HepG2 (cell line): ENCODE measurements around the gene PIKFYVE. TPM values are rescaled to one million over a fixed set of nuclear protein-coding genes. Genes with fewer than 3 reads are reported as not detected.

Experiments
- ATAC-seq: fragments of 200-7000 bp; cut with Tn5 transposase; 3 replicates; pipeline ENCODE4 v1.9.1; 2020; ENCODE audit warnings: mild to moderate bottlenecking, moderate library complexity
- BruUV-seq: library from RNA; stranded (reverse); fragments of 400-500 nt; replicated peaks from 2 replicates; lab custom pipeline; 2021; lab: Mats Ljungman, UMichigan
- CTCF ChIA-PET: fragments of 300-600 bp; formaldehyde crosslinking; extraction: SDS; loops from one replicate; lab custom pipeline; 2021; ENCODE audit warnings: low total read pairs, inconsistent platforms, low intra/inter-chr PET ratio; lab: Yijun Ruan, JAX
- POLR2A ChIA-PET: fragments of 350-600 bp; sonication (Branson Sonifier 250); formaldehyde crosslinking; loops from one replicate; lab custom pipeline; 2020; ENCODE audit warnings: antibody characterized with exemption, inconsistent platforms; lab: Yijun Ruan, JAX
- DNase-seq: peaks from one replicate; pipeline ENCODE4 v3.0.0-alpha.2; 2015; ENCODE audit warnings: low spot score
- FAIRE-seq: peaks from 3 replicates; lab custom pipeline; 2011; peaks lifted over from hg19 to GRCh38; lab: Jason Lieb, UNC
- H2AFZ ChIP-seq: one replicate; pipeline ENCODE4 v1.6.1; 2011; ENCODE audit warnings: low read length, inconsistent platforms
- H3K27ac ChIP-seq: fragments of 300-600 bp; 3 replicates; pipeline ENCODE4 v1.8.0; 2011; ENCODE audit warnings: mixed run types, mild to moderate bottlenecking, mixed read lengths, low read length, inconsistent platforms; ENCODE audit not compliant: insufficient read depth; ENCODE audit errors: extremely low read length
- H3K27me3 ChIP-seq, 2 experiments: fragments of 200-600 bp in 1 of 2; 2 replicates in 1 of 2; 3 replicates in 1 of 2; pipeline versions ENCODE4 v1.6.0 to v1.8.0; 2011; ENCODE audit warnings: low read length in 2 of 2, mild to moderate bottlenecking in 2 of 2, moderate library complexity in 2 of 2, inconsistent platforms in 1 of 2; ENCODE audit not compliant: insufficient read depth in 2 of 2, control insufficient read depth in 1 of 2
- H3K36me3 ChIP-seq, 2 experiments: fragments of 200-600 bp in 1 of 2; replicated peaks in 1 of 2; 2 replicates in 1 of 2; 3 replicates in 1 of 2; pipeline versions ENCODE4 v1.5.1 to v1.8.0; 2011; ENCODE audit warnings: low read length in 2 of 2, inconsistent platforms in 1 of 2; ENCODE audit not compliant: insufficient read depth in 2 of 2, control insufficient read depth in 1 of 2
- H3K4me1 ChIP-seq: 2 replicates; pipeline ENCODE4 v1.5.1; 2012; ENCODE audit warnings: low read length, inconsistent platforms; ENCODE audit not compliant: insufficient read depth
- H3K4me2 ChIP-seq: 2 replicates; pipeline ENCODE4 v1.6.0; 2011; ENCODE audit warnings: low read depth, low read length, inconsistent platforms
- H3K4me3 ChIP-seq, 3 experiments: fragments of 200-600 bp in 1 of 3; sonication (generic), shearing (Covaris generic) in 1 of 3; replicated peaks in 1 of 3; 2 replicates each; pipeline ENCODE4 v1.5.1; 2011 to 2016; ENCODE audit warnings: low read length in 3 of 3, inconsistent platforms in 2 of 3, low read depth in 2 of 3, mild to moderate bottlenecking in 2 of 3, control low read depth in 1 of 3, mixed read lengths in 1 of 3; ENCODE audit not compliant: insufficient read depth in 1 of 3
- H3K79me2 ChIP-seq: one replicate; pipeline ENCODE4 v1.6.1; 2011; ENCODE audit warnings: low read length, inconsistent platforms; ENCODE audit not compliant: insufficient read depth
- H3K9ac ChIP-seq: 2 replicates; pipeline ENCODE4 v1.6.0; 2011; ENCODE audit warnings: mild to moderate bottlenecking, low read depth, low read length, inconsistent platforms; ENCODE audit not compliant: insufficient read depth
- H3K9me3 ChIP-seq: 2 replicates; pipeline ENCODE4 v1.5.1; 2012; ENCODE audit warnings: mild to moderate bottlenecking, low read length
- H4K20me1 ChIP-seq: 2 replicates; pipeline ENCODE4 v1.6.0; 2011; ENCODE audit warnings: inconsistent platforms, mild to moderate bottlenecking, low read length, moderate library complexity; ENCODE audit not compliant: insufficient read depth
- CEBPB ChIP-seq: IDR thresholded peaks from 2 replicates; pipeline ENCODE4 v1.6.1; 2011; ENCODE audit warnings: low read depth, low read length, improper control_type of control experiment, borderline replicate concordance
- CEBPG ChIP-seq: IDR thresholded peaks from 2 replicates; pipeline ENCODE4 v1.6.1; 2016
- FOSL2 ChIP-seq: sonication (generic); formaldehyde crosslinking; IDR thresholded peaks from 2 replicates; pipeline ENCODE4 v1.4.0; 2020; ENCODE audit warnings: missing genetic modification reagents
- RBFOX2 ChIP-seq: fragments of 200-400 bp; formaldehyde crosslinking; IDR thresholded peaks from 2 replicates; pipeline ENCODE4 v1.6.1; 2017; ENCODE audit warnings: low read depth, mild to moderate bottlenecking, low read length
- RELA ChIP-seq: sonication (generic); formaldehyde crosslinking; IDR thresholded peaks from 2 replicates; pipeline ENCODE4 v1.4.0; 2020; ENCODE audit warnings: missing genetic modification reagents
- TSC22D2 ChIP-seq: sonication (generic); formaldehyde crosslinking; IDR thresholded peaks from 2 replicates; pipeline ENCODE4 v1.5.1; 2020; ENCODE audit warnings: missing genetic modification reagents, mild to moderate bottlenecking, borderline replicate concordance
- ZNF121 ChIP-seq: sonication (generic); formaldehyde crosslinking; IDR thresholded peaks from 2 replicates; pipeline ENCODE4 v1.5.0; 2020; ENCODE audit warnings: mild to moderate bottlenecking, missing genetic modification reagents
- ZNF574 ChIP-seq: sonication (generic); formaldehyde crosslinking; IDR thresholded peaks from 2 replicates; pipeline ENCODE4 v1.4.0; 2020; ENCODE audit warnings: missing genetic modification reagents
- WGBS: methylation state at CpG from one replicate; pipeline ENCODE4 v1.1.6; 2017; ENCODE audit warnings: low lambda C conversion rate; 5-methylcytosine and 5-hydroxymethylcytosine counted together
- in situ Hi-C: cut with HindIII; loops from 2 replicates; pipeline ENCODE4 v1.10.0; 2017; ENCODE audit warnings: low pct_unique_long_range_greater_than_20kb; ENCODE audit not compliant: extremely low pct_ligation_motif_present
- intact Hi-C: fragments of 100-400 bp; cut with micrococcal nuclease; formaldehyde crosslinking; loops from one replicate; pipeline ENCODE4 v1.10.0; 2022; ENCODE audit not compliant: unreplicated experiment
- polyA plus RNA-seq, 8 experiments: library from polyadenylated mRNA; depleted of rRNA in 3 of 8; stranded (reverse) in 7 of 8; unstranded in 1 of 8; fragments of >200 nt; fragmentation: Illumina TruSeq in 4 of 8; extraction: Trizol in 4 of 8; gene quantifications; 2 replicates each; pipeline versions ENCODE4 v1.2.1 to v1.2.3, GENCODE V29; 2011 to 2016; ENCODE audit warnings: low read depth in 4 of 8, missing spikeins in 1 of 8, mixed read lengths in 1 of 8; ENCODE audit not compliant: insufficient read depth in 1 of 8
- total RNA-seq, 5 experiments: library from RNA; depleted of rRNA; stranded (reverse); fragments of >200 nt; fragmentation: Illumina TruSeq; extraction: Trizol; gene quantifications; 2 replicates each; pipeline ENCODE4 v1.2.3, GENCODE V29; 2016; ENCODE audit warnings: low read depth in 1 of 5

PIKFYVE gene
- total and polyA plus RNA-seq, 2 of the 13 experiments (the other 11 are each of a cell fraction or from before 2014, with no cell fraction given), result 20.2 to 21.7 TPM

GRCh38 chr2:208250388-208250787 is 15.7 kb upstream of the PIKFYVE start:
- ATAC-seq, result no peak
- H3K36me3 ChIP-seq, result peaks cover 10 to 72% of the 10 kb centered on the region in 2 experiments
- POLR2A ChIA-PET, result no interaction called here
- no peaks in the 10 kb centered on the region for H4K20me1 ChIP-seq
- H3K27me3 ChIP-seq, result no peaks in the 10 kb centered on the region; a peak in 1 of 5 replicates
- in situ Hi-C loops (loop anchor here (5.0 to 25.0 kb wide), 2 partner anchors 73 to 538 kb away; partner anchors contain the start of gene CCNYL1), intact Hi-C loops (no loop called here)
- BruUV-seq, result no TSS peak
- H3K4me3 ChIP-seq, result no peak overlapping the region; a peak in 1 of 6 replicates
- no peak for DNase-seq
- H3K4me1 ChIP-seq, result peaks cover 73% of the 10 kb centered on the region
- TF ChIP-seq FOSL2 (CRISPR knock-in tag), result peak; percentile 28; the same call in 1 of the 2 replicates
- TF ChIP-seq ZNF574 (CRISPR knock-in tag), result no peak
- TF ChIP-seq CEBPB, result peak; percentile 61; the same call in 1 of the 2 replicates
- TF ChIP-seq CEBPG (CRISPR knock-in tag), result 0 out of 2 replicates have a peak, but pooled peaks have one; percentile 23
- TF ChIP-seq RELA (CRISPR knock-in tag), result no peak
- TF ChIP-seq, all 625 proteins: peak for 3
- Histone ChIP-seq H2AFZ (no peak overlapping the region), H3K4me2 (peak overlapping the region; percentile 20), H3K9me3 (no peaks in the 10 kb centered on the region), H3K79me2 (peaks cover 43% of the 10 kb centered on the region), H3K27ac (peak overlapping the region; percentile 3), H3K9ac (no peak overlapping the region)
- CTCF ChIA-PET, result no interaction called here
- FAIRE-seq, result no peak
- WGBS, result 69% methylated on average over 2 of the region's 2 CpGs

- intact Hi-C loops (no loop called here), in situ Hi-C loops (loop anchor here (5.0 to 25.0 kb wide), 2 partner anchors 74 to 539 kb away; partner anchors contain the start of gene CCNYL1)
- CTCF ChIA-PET, result no interaction called here
- peaks cover 43% of the 10 kb centered on the region for H3K79me2 ChIP-seq
- H3K36me3 ChIP-seq, result peaks cover 7 to 66% of the 10 kb centered on the region in 2 experiments
- ATAC-seq (no peak), DNase-seq (no peak), FAIRE-seq (no peak)
- TF ChIP-seq TSC22D2 (CRISPR knock-in tag) (no peak), RBFOX2 (0 out of 2 replicates have a peak, but pooled peaks have one; percentile 13), ZNF121 (CRISPR knock-in tag) (peak; percentile 66)
- H3K4me2 ChIP-seq, result peak overlapping the region; percentile 95
- WGBS, result 93% methylated on average over 4 of the region's 4 CpGs
- H3K27me3 ChIP-seq, result no peaks in the 10 kb centered on the region; a peak in 1 of 5 replicates
- no peak overlapping the region for H3K4me3 ChIP-seq
- H4K20me1 ChIP-seq, result no peaks in the 10 kb centered on the region
- no peak overlapping the region for H3K27ac ChIP-seq
- H3K4me1 ChIP-seq, result peaks cover 78% of the 10 kb centered on the region
- H3K9me3 ChIP-seq, result no peaks in the 10 kb centered on the region
- BruUV-seq, result no TSS peak
- no peak overlapping the region for H3K9ac ChIP-seq
- H2AFZ ChIP-seq, result no peak overlapping the region
- POLR2A ChIA-PET, result interaction anchor here (0.9 to 7.8 kb wide), 2 partner anchors 16 to 626 kb away, joined by 3 to 145 read pairs; partner anchors contain the start of genes METTL21A and PIKFYVE
Observed at GRCh38 chr2:208251098-208251497, 15.0 kb upstream of the PIKFYVE start.
